Subcutaneous abdominal adipose tissue (tissue), 5 donors: ENCODE results near the gene IFT122.
A peak's percentile ranks its signal among the peaks of the same experiment; 100 is the strongest.

ENCODE experiments used
- H3K27ac ChIP-seq: one replicate; pipeline ENCODE4 v1.7.0; 2013; ENCODE audit warnings: low read depth, mild to moderate bottlenecking, inconsistent platforms, low read length, moderate library complexity
- H3K27me3 ChIP-seq, 5 donors: one replicate each; pipeline ENCODE4 v1.7.0; 2013; ENCODE audit warnings: low read length in 5 of 5, inconsistent platforms in 1 of 5; ENCODE audit not compliant: control insufficient read depth in 5 of 5, insufficient read depth in 4 of 5
- H3K36me3 ChIP-seq, 5 donors: one replicate each; pipeline ENCODE4 v1.7.0; 2013; ENCODE audit warnings: low read length in 5 of 5; ENCODE audit not compliant: control insufficient read depth in 5 of 5, insufficient read depth in 5 of 5
- H3K4me1 ChIP-seq, 5 donors: one replicate each; pipeline ENCODE4 v1.7.0; 2013; ENCODE audit warnings: low read length in 5 of 5, mild to moderate bottlenecking in 3 of 5, moderate library complexity in 1 of 5; ENCODE audit not compliant: control insufficient read depth in 5 of 5, insufficient read depth in 5 of 5
- H3K4me3 ChIP-seq, 5 donors: one replicate each; pipeline ENCODE4 v1.7.0; 2013; ENCODE audit warnings: low read length in 5 of 5, low read depth in 1 of 5
- H3K9ac ChIP-seq, 5 donors: one replicate each; pipeline ENCODE4 v1.7.0; 2013; ENCODE audit warnings: low read length in 5 of 5, mild to moderate bottlenecking in 4 of 5, moderate library complexity in 3 of 5
- H3K9me3 ChIP-seq, 5 donors: one replicate each; pipeline ENCODE4 v1.7.0; 2013; ENCODE audit warnings: low read length in 5 of 5; ENCODE audit not compliant: control insufficient read depth in 5 of 5
- donor health status: healthy.
- donor health status: healthy.
- donor health status: healthy.
- donor health status: healthy.
- donor health status: healthy.

IFT122 gene

GRCh38 chr3:129422897-129423296 is 17.1 kb upstream of the IFT122 start:
- Histone ChIP-seq H3K27ac (no peak overlapping the region), H3K9ac (no peak overlapping the region), H3K4me1 (peaks cover 0 to 18% (median 13%) of the 10 kb centered on the region in 5 donors), H3K27me3 (no peaks in the 10 kb centered on the region), H3K9me3 (no peaks in the 10 kb centered on the region), H3K36me3 (no peaks in the 10 kb centered on the region), H3K4me3 (no peak overlapping the region)

- no peak overlapping the region for H3K4me3 ChIP-seq
- H3K36me3 ChIP-seq = no peaks in the 10 kb centered on the region
- H3K27ac ChIP-seq = no peak overlapping the region
- peaks cover 0 to 19% (median 14%) of the 10 kb centered on the region in 5 donors for H3K4me1 ChIP-seq
- no peaks in the 10 kb centered on the region for H3K9me3 ChIP-seq
- no peak overlapping the region for H3K9ac ChIP-seq
- no peaks in the 10 kb centered on the region for H3K27me3 ChIP-seq
These were observed 15.7 kb upstream of the IFT122 start for GRCh38 chr3:129424185-129424841.

GRCh38 chr3:129425213-129425612 is 14.8 kb upstream of the IFT122 start:
- H3K9me3 ChIP-seq = no peaks in the 10 kb centered on the region
- peaks cover 0 to 6% (median 0%) of the 10 kb centered on the region in 5 donors for H3K36me3 ChIP-seq
- no peaks in the 10 kb centered on the region for H3K27me3 ChIP-seq
- H3K4me1 ChIP-seq = peaks cover 0 to 19% (median 14%) of the 10 kb centered on the region in 5 donors
- H3K4me3 ChIP-seq = no peak overlapping the region
- H3K9ac ChIP-seq = no peak overlapping the region
- H3K27ac ChIP-seq = no peak overlapping the region

GRCh38 chr3:129425619-129426018 is 14.4 kb upstream of the IFT122 start:
- Histone ChIP-seq H3K4me1 (peaks cover 0 to 19% (median 14%) of the 10 kb centered on the region in 5 donors), H3K27ac (no peak overlapping the region), H3K9ac (no peak overlapping the region), H3K27me3 (no peaks in the 10 kb centered on the region), H3K4me3 (no peak overlapping the region), H3K36me3 (peaks cover 0 to 11% (median 0%) of the 10 kb centered on the region in 5 donors), H3K9me3 (no peaks in the 10 kb centered on the region)

GRCh38 chr3:129428007-129428375 is 12.0 kb upstream of the IFT122 start:
- no peaks in the 10 kb centered on the region for H3K9me3 ChIP-seq
- H3K4me1 ChIP-seq = peaks cover 0 to 19% (median 14%) of the 10 kb centered on the region in 5 donors
- H3K36me3 ChIP-seq = peaks cover 14 to 33% (median 19%) of the 10 kb centered on the region in 5 donors
- H3K27me3 ChIP-seq = no peaks in the 10 kb centered on the region
- no peak overlapping the region for H3K27ac ChIP-seq
- H3K4me3 ChIP-seq = peak overlapping the region; percentile 76 to 92 (median 79)
- H3K9ac ChIP-seq = peak overlapping the region in 3 of 5 donors; percentile 29 to 46 (median 30)

- H3K36me3 ChIP-seq = peaks cover 19 to 38% (median 24%) of the 10 kb centered on the region in 5 donors
- peak within 1 kb of the TSS; percentile 76 to 92 (median 79) for H3K4me3 ChIP-seq
- peak within 1 kb of the TSS in 4 of 5 donors; percentile 30 to 70 (median 58) for H3K9ac ChIP-seq
These were observed 11.5 kb upstream of the IFT122 start, which contains the start of gene EFCAB12 for GRCh38 chr3:129428376-129429079. Gene EFCAB12 (minus strand): TSS chr3:129428636. CDS start chr3:129428488, 148 bp downstream.

GRCh38 chr3:129429080-129429451 is 11.0 kb upstream of the IFT122 start:
- H3K9ac ChIP-seq = peak overlapping the region in 2 of 5 donors; percentile 30 to 70
- H3K27ac ChIP-seq = peak overlapping the region; percentile 8
- no peaks in the 10 kb centered on the region for H3K9me3 ChIP-seq
- peaks cover 0 to 19% (median 14%) of the 10 kb centered on the region in 5 donors for H3K4me1 ChIP-seq
- peak overlapping the region in 4 of 5 donors; percentile 58 to 79 (median 76) for H3K4me3 ChIP-seq
- peaks cover 22 to 44% (median 29%) of the 10 kb centered on the region in 5 donors for H3K36me3 ChIP-seq
- H3K27me3 ChIP-seq = no peaks in the 10 kb centered on the region

More at GRCh38 chr3:129428376-129429079, 11.5 kb upstream of the IFT122 start, which contains the start of gene EFCAB12:
- H3K9me3 ChIP-seq = no peaks in the 10 kb centered on the region
- H3K27ac ChIP-seq = peak within 1 kb of the TSS; percentile 8
- H3K27me3 ChIP-seq = no peaks in the 10 kb centered on the region
- peaks cover 0 to 19% (median 14%) of the 10 kb centered on the region in 5 donors for H3K4me1 ChIP-seq

GRCh38 chr3:129429602-129430001 is 10.4 kb upstream of the IFT122 start:
- H3K27me3 ChIP-seq = no peaks in the 10 kb centered on the region
- no peak overlapping the region for H3K27ac ChIP-seq
- H3K9me3 ChIP-seq = no peaks in the 10 kb centered on the region
- H3K36me3 ChIP-seq = peaks cover 22 to 46% (median 32%) of the 10 kb centered on the region in 5 donors
- H3K4me1 ChIP-seq = peaks cover 0 to 19% (median 15%) of the 10 kb centered on the region in 5 donors
- H3K4me3 ChIP-seq = no peak overlapping the region
- no peak overlapping the region for H3K9ac ChIP-seq

GRCh38 chr3:129432036-129432435 is 8.0 kb upstream of the IFT122 start:
- no peak overlapping the region for H3K9ac ChIP-seq
- peaks cover 32 to 59% (median 44%) of the 10 kb centered on the region in 5 donors for H3K36me3 ChIP-seq
- H3K4me1 ChIP-seq = peaks cover 0 to 34% (median 21%) of the 10 kb centered on the region in 5 donors
- H3K9me3 ChIP-seq = no peaks in the 10 kb centered on the region
- no peak overlapping the region for H3K4me3 ChIP-seq
- H3K27me3 ChIP-seq = no peaks in the 10 kb centered on the region
- no peak overlapping the region for H3K27ac ChIP-seq

GRCh38 chr3:129432671-129433070 is 7.4 kb upstream of the IFT122 start:
- Histone ChIP-seq H3K27me3 (no peaks in the 10 kb centered on the region), H3K4me1 (peaks cover 0 to 34% (median 19%) of the 10 kb centered on the region in 5 donors), H3K36me3 (peaks cover 36 to 65% (median 50%) of the 10 kb centered on the region in 5 donors), H3K9ac (no peak overlapping the region), H3K9me3 (no peaks in the 10 kb centered on the region), H3K4me3 (no peak overlapping the region), H3K27ac (no peak overlapping the region)
